Uterus (tissue), 2 donors: ENCODE measurements around the gene MAPK11.

ENCODE experiments used
- CTCF ChIP-seq, 4 experiments: fragments of 200-600 bp in 2 of 4; fragments of 450-650 bp in 2 of 4; sonication (generic) in 2 of 4; IDR thresholded peaks; one replicate each; pipeline ENCODE4 v1.5.1; 2016 to 2019; ENCODE audit warnings: antibody characterized with exemption in 4 of 4, mild to moderate bottlenecking in 2 of 4, moderate library complexity in 1 of 4
- POLR2A ChIP-seq, 2 donors: fragments of 450-650 bp; IDR thresholded peaks; one replicate each; pipeline ENCODE4 v1.6.1; 2016; ENCODE audit warnings: antibody characterized with exemption in 2 of 2, mild to moderate bottlenecking in 1 of 2, moderate library complexity in 1 of 2

GRCh38 chr22:50289942-50290630, 19.9 kb upstream of the MAPK11 start:
- TF ChIP-seq CTCF (IDR thresholded peaks at IDR 0.05), result no peak
- no peak for TF ChIP-seq POLR2A (IDR thresholded peaks at IDR 0.05)
